NCI-H2107 treated with DMSO at 0.1 percent for 48 hours (cell line): Measurements from ENCODE around the gene TENM4.

Source experiments
- DNase-seq: peaks from one replicate; lab custom pipeline; 2025; ENCODE audit not compliant: unreplicated experiment; lab: John Stamatoyannopoulos, UW

TENM4 gene

DNA sequence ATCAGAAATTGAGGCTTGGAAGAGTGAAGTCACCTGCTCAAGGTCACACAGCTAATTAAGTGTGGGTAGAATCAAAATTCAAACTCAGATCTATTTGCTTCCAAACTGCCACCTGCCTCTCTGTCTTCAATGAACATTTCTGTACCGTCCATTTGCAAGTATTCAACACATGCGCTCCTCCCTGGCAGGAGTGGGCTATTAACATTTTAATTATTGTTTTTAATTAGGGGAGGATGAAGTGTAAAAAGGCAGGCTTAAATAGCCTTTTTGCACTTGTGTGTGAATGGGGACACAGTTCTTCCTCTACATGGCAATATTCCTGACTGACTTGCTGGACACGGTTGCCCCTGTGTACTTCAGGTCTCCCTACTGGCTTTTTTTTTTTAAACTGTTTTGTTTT lies 751.7 kb downstream of the TENM4 start:
- DNase-seq, result no peak

DNA sequence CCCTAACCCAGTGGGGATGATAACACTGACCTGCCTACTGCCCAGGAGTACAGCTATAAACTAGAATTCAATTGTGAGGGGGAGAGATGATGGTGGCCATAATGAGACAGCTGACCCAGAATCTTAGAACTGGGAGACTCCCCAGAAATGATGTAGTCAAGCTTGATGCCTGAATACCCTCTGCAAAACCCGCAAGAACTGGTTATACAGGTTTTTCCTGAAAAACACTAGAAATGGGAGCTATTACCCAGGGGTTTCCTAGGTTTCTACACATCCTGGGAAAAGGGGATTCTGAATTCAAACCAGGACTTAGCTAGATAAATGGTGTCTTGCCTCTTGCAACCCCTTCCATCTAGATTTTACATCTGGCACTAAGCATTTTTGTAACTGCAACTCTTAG lies 752.4 kb downstream of the TENM4 start:
- DNase-seq, result no peak

- DNase-seq, result no peak
These were observed 755.7 kb downstream of the TENM4 start for GRCh38 chr11:78685156-78685555.

GRCh38 chr11:78684377-78684776 lies 756.5 kb downstream of the TENM4 start:
- DNase-seq, result no peak

DNA sequence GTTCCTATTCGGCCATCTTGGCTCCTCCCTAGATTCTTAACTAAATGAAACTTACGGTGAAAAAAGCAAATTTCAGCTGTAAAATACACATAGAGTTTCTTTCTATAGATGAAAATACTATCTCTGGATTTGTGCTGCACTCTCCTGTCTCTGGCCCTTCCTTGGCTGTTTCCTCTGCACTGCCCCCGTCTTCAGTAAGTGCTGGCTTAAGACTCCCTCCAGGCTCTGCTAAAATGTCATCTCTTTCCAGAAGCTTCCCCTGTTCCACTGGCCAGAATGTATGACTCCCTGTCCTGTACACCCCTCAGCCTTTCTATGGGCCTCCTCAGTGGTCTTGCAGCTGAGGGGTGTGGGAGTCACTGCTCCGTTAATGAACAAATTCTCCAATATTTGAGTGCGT lies 757.1 kb downstream of the TENM4 start:
- no peak for DNase-seq

DNA sequence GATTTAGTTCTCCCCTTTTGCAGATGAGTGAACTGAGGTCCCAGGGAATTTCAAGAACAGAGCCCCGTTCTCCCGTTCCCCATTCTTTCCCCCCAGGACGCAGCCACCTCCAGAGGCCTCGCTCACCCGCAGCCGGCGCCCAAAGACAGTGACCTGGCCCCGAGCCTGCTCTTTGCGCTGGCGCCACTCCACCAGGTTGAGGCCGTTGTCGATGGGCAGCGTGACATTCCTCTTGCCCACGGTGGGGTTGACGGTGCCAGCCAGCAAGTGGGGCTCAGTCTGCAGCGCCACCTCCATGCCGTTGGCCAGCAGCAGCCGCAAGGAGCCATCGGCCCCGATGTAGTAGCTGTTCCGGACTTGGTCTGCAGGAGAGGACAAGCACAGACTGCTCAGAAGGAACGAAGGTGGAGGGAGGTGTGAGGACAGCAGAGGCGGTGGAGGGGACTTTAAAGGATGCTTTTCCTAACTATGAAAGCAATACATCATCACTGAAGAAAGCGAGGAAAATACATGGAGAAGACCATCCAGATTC lies 764.7 kb downstream of the TENM4 start:
- DNase-seq, result no peak

DNA sequence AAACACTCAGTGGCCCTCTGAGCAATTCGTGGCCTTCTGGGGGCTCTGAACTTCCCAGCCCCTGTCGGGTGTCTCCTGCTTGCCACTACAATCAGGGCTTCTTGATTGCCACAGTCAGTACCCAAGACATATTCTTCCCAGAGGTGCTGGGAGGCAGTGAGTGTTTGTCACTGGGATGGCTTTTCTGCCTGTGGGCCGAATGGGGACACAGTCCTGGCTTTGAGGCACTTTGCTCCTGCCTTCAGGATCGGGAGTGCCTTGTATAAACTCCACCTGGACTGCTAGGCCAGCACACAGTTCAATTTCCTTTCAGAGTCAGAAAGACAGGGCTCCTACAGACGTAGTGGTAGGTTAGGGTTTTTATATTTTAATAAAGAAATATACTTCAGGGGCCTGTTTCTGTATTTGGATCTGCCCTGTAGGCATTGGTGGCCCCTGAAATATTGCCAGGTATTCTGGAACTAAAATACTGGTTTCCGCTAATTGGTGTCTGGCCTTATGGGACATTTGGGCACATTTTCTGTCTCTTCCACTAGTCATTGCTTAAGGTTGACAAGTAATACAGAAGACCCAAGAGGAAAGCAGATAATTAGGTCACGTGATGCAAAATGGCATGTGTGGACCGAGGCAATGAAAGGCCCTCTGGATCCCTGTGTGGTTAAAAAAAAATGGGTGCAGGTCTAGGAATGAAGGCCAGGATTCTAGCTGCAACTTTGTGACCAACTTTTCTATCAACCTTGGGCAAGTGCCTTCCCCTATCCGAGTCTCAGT lies 767.8 kb downstream of the TENM4 start:
- DNase-seq, result no peak

GRCh38 chr11:78669249-78669648 lies 771.6 kb downstream of the TENM4 start:
- no peak for DNase-seq

- DNase-seq, result peak; percentile 35
These were observed 773.4 kb downstream of the TENM4 start for GRCh38 chr11:78667461-78667860.

- no peak for DNase-seq
These were observed 774.1 kb downstream of the TENM4 start for GRCh38 chr11:78666675-78667160.

- DNase-seq, result no peak
These were observed 776.2 kb downstream of the TENM4 start for GRCh38 chr11:78664636-78665035.

GRCh38 chr11:78662811-78663210 lies 778.0 kb downstream of the TENM4 start:
- no peak for DNase-seq

DNA sequence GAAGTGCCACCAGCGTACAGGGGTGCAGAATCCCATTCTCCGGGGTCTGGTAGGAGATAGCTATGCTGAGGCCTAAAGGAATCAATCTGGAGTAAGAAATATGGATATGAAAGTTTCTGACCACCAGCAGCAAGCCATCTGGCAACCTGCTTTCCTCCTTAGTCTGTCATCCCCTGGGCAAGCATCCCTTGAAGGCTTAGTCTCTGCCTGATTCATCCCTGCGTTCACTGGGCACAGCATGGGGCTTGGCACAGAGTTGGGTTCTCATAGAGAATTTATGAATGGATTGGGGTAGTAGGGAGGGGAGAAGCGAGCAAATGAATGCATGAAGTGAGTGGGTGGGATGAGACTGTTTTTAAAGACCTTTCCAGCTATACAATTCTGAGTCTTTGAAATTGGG lies 780.4 kb downstream of the TENM4 start:
- DNase-seq, result no peak

DNA sequence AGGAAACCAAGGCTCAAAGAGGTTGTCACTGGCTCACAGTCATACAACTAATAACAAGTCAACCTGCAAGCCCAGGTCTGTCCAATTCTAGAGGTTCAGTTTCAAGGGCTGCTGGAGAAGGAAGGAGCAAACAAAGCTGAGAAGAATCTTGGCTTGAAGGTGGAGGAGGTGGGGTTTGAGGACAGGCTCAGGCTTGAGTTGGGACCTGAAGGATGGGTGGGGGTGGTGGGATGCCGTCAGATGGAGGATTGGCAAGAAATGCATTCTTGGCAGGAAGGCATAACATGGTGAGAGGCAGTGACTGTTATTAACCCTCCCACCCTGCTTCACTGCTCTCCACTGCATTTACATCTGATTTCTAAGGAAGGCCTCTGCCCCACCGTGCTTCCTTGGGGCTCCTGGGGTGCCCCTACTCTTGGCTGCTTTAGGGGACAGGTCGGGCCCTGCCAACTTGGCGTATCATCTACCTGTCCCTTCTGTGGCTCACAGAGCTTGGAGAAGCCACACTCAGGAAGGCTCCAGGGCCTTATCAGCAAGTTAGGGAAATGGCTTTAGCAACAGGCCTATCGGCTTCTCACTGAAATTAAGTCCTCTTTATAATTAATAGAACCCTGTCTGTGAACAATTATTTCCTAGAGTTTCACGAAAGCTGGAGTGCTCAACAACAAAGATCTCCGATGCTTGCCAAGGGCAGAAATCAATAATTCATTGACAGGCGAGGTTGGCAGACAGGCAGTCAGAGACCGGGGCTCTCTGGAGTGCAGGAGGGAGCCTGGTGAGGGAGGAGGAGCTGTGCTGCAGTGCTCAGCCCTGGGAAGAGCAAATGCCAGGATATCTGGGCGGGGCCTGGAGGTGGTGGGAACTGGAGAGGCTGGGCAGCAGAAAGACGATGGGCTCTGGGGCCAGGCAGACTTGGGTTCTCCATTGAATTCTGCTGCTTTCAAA lies 781.2 kb downstream of the TENM4 start:
- peak; percentile 20 for DNase-seq

- no peak for DNase-seq
These were observed 782.6 kb downstream of the TENM4 start for GRCh38 chr11:78657968-78658839.

DNA sequence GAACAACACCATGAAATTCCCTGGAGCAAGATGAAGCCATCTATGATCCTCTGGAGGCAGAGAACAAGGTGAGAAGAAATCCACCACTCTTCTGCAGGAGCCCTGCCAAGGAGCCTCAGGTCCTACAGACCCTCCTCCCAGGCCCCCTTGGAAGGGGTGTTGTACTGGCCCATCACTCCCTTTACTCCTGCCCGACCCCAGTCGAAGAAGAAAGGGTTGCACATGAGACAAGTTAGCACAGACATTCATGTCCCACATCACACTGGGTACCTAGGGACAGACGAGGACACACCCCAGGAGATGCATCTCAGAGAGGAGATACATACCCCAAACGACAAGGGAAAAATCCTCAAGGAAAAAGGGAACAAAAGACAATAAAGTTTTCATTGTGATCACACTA lies 783.4 kb downstream of the TENM4 start:
- DNase-seq, result no peak

- no peak for DNase-seq
These were observed 783.8 kb downstream of the TENM4 start for GRCh38 chr11:78656984-78657383.

GRCh38 chr11:78656327-78656726 lies 784.5 kb downstream of the TENM4 start:
- no peak for DNase-seq

- no peak for DNase-seq
These were observed 785.3 kb downstream of the TENM4 start for GRCh38 chr11:78655561-78655960.

GRCh38 chr11:78654866-78655265 lies 786.0 kb downstream of the TENM4 start:
- no peak for DNase-seq

GRCh38 chr11:78654071-78654470 lies 786.8 kb downstream of the TENM4 start:
- DNase-seq, result peak; percentile 3
